Neuronal stem cell (in vitro differentiated cells): ENCODE measurements around the gene ZNF117.

Experiments used
- DNase-seq: peaks from one replicate; pipeline ENCODE4 v3.0.0-alpha.2; 2013; ENCODE audit warnings: low spot score
- H2AFZ ChIP-seq: one replicate; pipeline ENCODE4 v1.6.1; 2013; ENCODE audit warnings: mild to moderate bottlenecking, low read length, inconsistent platforms
- H2AK5ac ChIP-seq: 2 replicates; pipeline ENCODE4 v1.6.1; 2013; ENCODE audit warnings: low read depth, mild to moderate bottlenecking, inconsistent platforms, low read length, moderate library complexity, mixed read lengths
- H2BK120ac ChIP-seq: 2 replicates; pipeline ENCODE4 v1.6.1; 2013; ENCODE audit warnings: low read depth, mild to moderate bottlenecking, inconsistent platforms, low read length, moderate library complexity, mixed read lengths
- H2BK12ac ChIP-seq: one replicate; pipeline ENCODE4 v1.6.1; 2013; ENCODE audit warnings: low read length, inconsistent platforms
- H2BK15ac ChIP-seq: 2 replicates; pipeline ENCODE4 v1.6.1; 2013; ENCODE audit warnings: mild to moderate bottlenecking, low read length, inconsistent platforms, mixed read lengths
- H2BK5ac ChIP-seq: one replicate; pipeline ENCODE4 v1.6.1; 2013; ENCODE audit warnings: inconsistent platforms, mild to moderate bottlenecking, low read length, moderate library complexity
- H3K14ac ChIP-seq: one replicate; pipeline ENCODE4 v1.6.1; 2013; ENCODE audit warnings: low read length, inconsistent platforms
- H3K18ac ChIP-seq: 2 replicates; pipeline ENCODE4 v1.6.1; 2013; ENCODE audit warnings: low read length, inconsistent platforms
- H3K23ac ChIP-seq: 2 replicates; pipeline ENCODE4 v1.6.1; 2013; ENCODE audit warnings: low read depth, mild to moderate bottlenecking, mixed read lengths, low read length, inconsistent platforms; ENCODE audit not compliant: poor library complexity
- H3K27ac ChIP-seq: replicated peaks from 3 replicates; pipeline ENCODE4 v1.5.1; 2013; ENCODE audit warnings: low read length, inconsistent platforms
- H3K27me3 ChIP-seq, 3 experiments: 2 replicates each; pipeline ENCODE4 v1.6.1; 2013; ENCODE audit warnings: low read length in 3 of 3, mild to moderate bottlenecking in 2 of 3, inconsistent platforms in 1 of 3, low read depth in 1 of 3, mixed read lengths in 1 of 3, moderate library complexity in 1 of 3; ENCODE audit not compliant: control insufficient read depth in 3 of 3, insufficient read depth in 3 of 3
- H3K36me3 ChIP-seq, 2 donors: replicated peaks in 1 of 2; 2 replicates each; pipeline ENCODE4 v1.6.1; 2013; ENCODE audit warnings: low read length in 2 of 2; ENCODE audit not compliant: control insufficient read depth in 2 of 2, insufficient read depth in 2 of 2
- H3K4ac ChIP-seq: 2 replicates; pipeline ENCODE4 v1.6.1; 2013; ENCODE audit warnings: inconsistent platforms, mild to moderate bottlenecking, low read length, moderate library complexity
- H3K4me1 ChIP-seq, 2 donors: 1 replicate in 1 of 2; 2 replicates in 1 of 2; pipeline ENCODE4 v1.6.1; 2013; ENCODE audit warnings: low read length in 2 of 2, low read depth in 1 of 2; ENCODE audit not compliant: control insufficient read depth in 2 of 2, insufficient read depth in 1 of 2
- H3K4me2 ChIP-seq: one replicate; pipeline ENCODE4 v1.6.1; 2013; ENCODE audit warnings: mild to moderate bottlenecking, low read length, inconsistent platforms; ENCODE audit not compliant: insufficient read depth, poor library complexity, severe bottlenecking
- H3K4me3 ChIP-seq, 2 donors: 2 replicates each; pipeline ENCODE4 v1.5.1; 2013; ENCODE audit warnings: low read length in 2 of 2, mild to moderate bottlenecking in 2 of 2, inconsistent platforms in 1 of 2, moderate library complexity in 1 of 2
- H3K79me1 ChIP-seq: one replicate; pipeline ENCODE4 v1.6.1; 2013; ENCODE audit warnings: low read depth, mild to moderate bottlenecking, inconsistent platforms, low read length, moderate library complexity
- H3K9ac ChIP-seq: one replicate; pipeline ENCODE4 v1.6.1; 2013; ENCODE audit warnings: mild to moderate bottlenecking, low read depth, low read length, inconsistent platforms; ENCODE audit not compliant: poor library complexity
- H3K9me3 ChIP-seq, 2 donors: replicated peaks in 1 of 2; 2 replicates each; pipeline versions ENCODE3 to v1.6.1; 2013; ENCODE audit warnings: low read length in 2 of 2, mild to moderate bottlenecking in 2 of 2, inconsistent platforms in 1 of 2, low read depth in 1 of 2, mixed read lengths in 1 of 2, moderate library complexity in 1 of 2; ENCODE audit not compliant: control insufficient read depth in 2 of 2, insufficient read depth in 1 of 2
- H4K8ac ChIP-seq: one replicate; pipeline ENCODE4 v1.6.1; 2013; ENCODE audit warnings: low read depth, mild to moderate bottlenecking, inconsistent platforms, low read length, moderate library complexity
- H4K91ac ChIP-seq: one replicate; pipeline ENCODE4 v1.6.1; 2013; ENCODE audit warnings: low read length, low read depth, mild to moderate bottlenecking, inconsistent platforms; ENCODE audit not compliant: poor library complexity
- WGBS, 2 donors: extraction: QIAGEN DNeasy Blood & Tissue Kit; methylation state at CpG; one replicate each; pipeline ENCODE4 v1.1.7; 2013; ENCODE audit warnings: missing lambda C conversion rate in 2 of 2, mixed read lengths in 1 of 2; ENCODE audit not compliant: insufficient read length in 2 of 2, insufficient replicate concordance in 1 of 2; ENCODE audit errors: extremely low coverage in 2 of 2; 5-methylcytosine and 5-hydroxymethylcytosine counted together

ZNF117 gene

DNA sequence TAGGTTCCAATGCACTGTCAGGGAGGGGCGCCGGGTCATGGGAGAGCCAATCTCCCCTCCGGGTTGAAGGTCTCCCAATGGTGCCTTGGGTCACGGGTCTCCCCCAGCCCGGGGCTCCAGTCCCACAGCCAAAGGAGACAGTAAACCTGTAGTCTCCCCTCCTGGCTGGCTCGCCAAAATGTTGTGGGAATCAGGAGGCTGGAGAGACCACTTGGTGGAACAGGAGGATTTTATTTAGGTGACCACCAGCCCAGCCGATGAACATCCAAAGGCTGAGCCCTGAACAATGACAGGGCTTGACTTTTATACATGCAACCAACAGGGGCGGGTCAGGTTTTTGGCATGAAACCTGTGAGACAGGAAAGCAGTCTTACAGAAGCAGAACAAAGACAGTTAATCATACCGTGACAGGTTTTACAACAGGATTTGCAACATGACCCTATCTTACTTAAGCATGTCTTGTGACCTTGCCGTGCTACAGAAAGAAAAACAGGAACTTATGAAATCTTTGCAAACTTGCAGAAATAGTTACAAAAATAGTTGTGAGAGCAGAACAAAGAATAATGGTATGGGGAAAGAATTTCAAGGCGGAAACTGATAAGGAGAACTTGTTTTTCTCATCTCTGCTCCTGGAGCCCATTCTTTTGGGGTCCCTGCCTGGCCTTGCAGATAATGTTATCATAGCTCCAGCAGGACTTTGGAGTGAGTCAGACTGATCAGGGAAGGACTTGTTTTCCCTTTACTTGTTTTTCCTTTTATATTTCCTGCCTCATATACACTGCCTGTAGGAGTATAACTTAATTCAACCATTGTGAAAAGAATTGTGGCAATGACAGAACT is 8.5 kb upstream of the ZNF117 start:
- H3K27ac ChIP-seq: no peak overlapping the region
- no peak overlapping the region for H3K9ac ChIP-seq
- no peak overlapping the region for H3K14ac ChIP-seq
- peaks cover 3% of the 10 kb centered on the region for H3K79me1 ChIP-seq
- H2AK5ac ChIP-seq: no peak overlapping the region
- no peak overlapping the region for H2AFZ ChIP-seq
- H3K27me3 ChIP-seq: no peaks in the 10 kb centered on the region
- H3K4me1 ChIP-seq: no peaks in the 10 kb centered on the region
- no peak overlapping the region for H2BK15ac ChIP-seq
- no peak overlapping the region for H4K91ac ChIP-seq
- H3K36me3 ChIP-seq: peaks cover 23 to 90% of the 10 kb centered on the region in 2 donors
- no peak overlapping the region for H3K4ac ChIP-seq
- no peak overlapping the region for H2BK5ac ChIP-seq
- H3K4me3 ChIP-seq: no peak overlapping the region
- no peak overlapping the region for H3K4me2 ChIP-seq
- H3K18ac ChIP-seq: no peak overlapping the region
- H4K8ac ChIP-seq: no peak overlapping the region
- H2BK120ac ChIP-seq: no peak overlapping the region
- no CpG with 5 or more reads among the region's 11 CpGs for WGBS, 2 donors
- H3K23ac ChIP-seq: no peak overlapping the region
- no peak for DNase-seq
- no peak overlapping the region for H2BK12ac ChIP-seq
- peaks cover 39 to 99% of the 10 kb centered on the region in 2 donors for H3K9me3 ChIP-seq

DNA sequence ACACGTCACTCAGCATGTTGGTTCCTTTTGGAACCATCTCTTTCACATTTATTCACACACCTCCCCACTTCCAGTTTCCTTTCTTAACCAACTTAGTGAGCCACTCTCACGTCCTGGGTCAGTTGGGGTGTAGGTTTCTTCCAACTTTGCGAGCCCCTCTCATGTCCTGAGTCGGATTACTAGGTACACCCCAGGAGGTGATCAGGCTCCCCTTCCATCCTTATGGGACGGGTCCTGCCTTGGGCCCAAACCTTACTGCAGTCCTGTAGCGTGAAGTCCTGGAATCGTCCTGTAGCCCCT is 8.0 kb upstream of the ZNF117 start:
- no peak overlapping the region for H2BK5ac ChIP-seq
- no peak for DNase-seq
- no peak overlapping the region for H3K4ac ChIP-seq
- H3K79me1 ChIP-seq: peaks cover 3% of the 10 kb centered on the region
- no peak overlapping the region for H2BK15ac ChIP-seq
- H3K9me3 ChIP-seq: peaks cover 44 to 99% of the 10 kb centered on the region in 2 donors
- no peak overlapping the region for H2BK12ac ChIP-seq
- H4K8ac ChIP-seq: no peak overlapping the region
- WGBS, 2 donors: no CpG with 5 or more reads among the region's 7 CpGs
- no peak overlapping the region for H3K27ac ChIP-seq
- H3K9ac ChIP-seq: no peak overlapping the region
- H3K14ac ChIP-seq: no peak overlapping the region
- H3K36me3 ChIP-seq: peaks cover 23 to 90% of the 10 kb centered on the region in 2 donors
- no peak overlapping the region for H2BK120ac ChIP-seq
- H3K4me1 ChIP-seq: no peaks in the 10 kb centered on the region
- no peak overlapping the region for H2AFZ ChIP-seq
- no peak overlapping the region for H3K18ac ChIP-seq
- H3K27me3 ChIP-seq: no peaks in the 10 kb centered on the region
- H3K4me2 ChIP-seq: no peak overlapping the region
- H3K4me3 ChIP-seq: no peak overlapping the region
- H4K91ac ChIP-seq: no peak overlapping the region
- H3K23ac ChIP-seq: no peak overlapping the region
- H2AK5ac ChIP-seq: no peak overlapping the region

DNA sequence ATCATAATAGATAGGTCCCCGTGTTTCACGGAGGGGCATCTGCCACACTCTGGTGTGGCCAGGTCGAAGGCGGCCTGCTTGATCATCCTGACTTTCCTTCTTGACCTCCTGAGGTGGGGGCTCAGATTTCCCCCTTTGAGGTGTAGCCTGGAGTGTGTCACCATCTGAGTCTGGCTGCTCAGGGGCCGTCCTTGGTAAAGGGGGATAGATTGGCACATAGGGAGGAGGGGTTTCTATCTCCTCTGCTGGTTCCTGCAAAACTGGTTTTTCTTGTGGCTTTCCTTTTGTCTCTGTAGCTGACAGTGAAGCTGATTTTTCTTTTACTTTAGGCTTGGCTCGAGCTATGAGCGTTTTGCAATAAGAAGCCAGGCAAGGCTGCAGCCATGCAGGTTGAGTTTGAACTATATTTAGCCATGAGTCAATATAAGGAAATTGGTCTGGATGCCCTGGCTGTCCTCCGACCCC is 7.1 kb upstream of the ZNF117 start:
- H3K27ac ChIP-seq: no peak overlapping the region
- H3K4me2 ChIP-seq: no peak overlapping the region
- no peaks in the 10 kb centered on the region for H3K4me1 ChIP-seq
- H2AK5ac ChIP-seq: no peak overlapping the region
- no peak overlapping the region for H2BK12ac ChIP-seq
- H2BK120ac ChIP-seq: no peak overlapping the region
- no peak overlapping the region for H3K23ac ChIP-seq
- no peak overlapping the region for H3K18ac ChIP-seq
- no peak overlapping the region for H4K91ac ChIP-seq
- H3K4me3 ChIP-seq: no peak overlapping the region
- no peak for DNase-seq
- H3K4ac ChIP-seq: no peak overlapping the region
- H3K27me3 ChIP-seq: no peaks in the 10 kb centered on the region
- no peak overlapping the region for H3K9ac ChIP-seq
- peaks cover 50 to 99% of the 10 kb centered on the region in 2 donors for H3K9me3 ChIP-seq
- no peak overlapping the region for H2BK15ac ChIP-seq
- H3K36me3 ChIP-seq: peaks cover 28 to 90% of the 10 kb centered on the region in 2 donors
- H2AFZ ChIP-seq: no peak overlapping the region
- no CpG with 5 or more reads among the region's 8 CpGs for WGBS, 2 donors
- no peak overlapping the region for H4K8ac ChIP-seq
- no peak overlapping the region for H2BK5ac ChIP-seq
- no peak overlapping the region for H3K14ac ChIP-seq
- H3K79me1 ChIP-seq: peaks cover 3% of the 10 kb centered on the region

DNA sequence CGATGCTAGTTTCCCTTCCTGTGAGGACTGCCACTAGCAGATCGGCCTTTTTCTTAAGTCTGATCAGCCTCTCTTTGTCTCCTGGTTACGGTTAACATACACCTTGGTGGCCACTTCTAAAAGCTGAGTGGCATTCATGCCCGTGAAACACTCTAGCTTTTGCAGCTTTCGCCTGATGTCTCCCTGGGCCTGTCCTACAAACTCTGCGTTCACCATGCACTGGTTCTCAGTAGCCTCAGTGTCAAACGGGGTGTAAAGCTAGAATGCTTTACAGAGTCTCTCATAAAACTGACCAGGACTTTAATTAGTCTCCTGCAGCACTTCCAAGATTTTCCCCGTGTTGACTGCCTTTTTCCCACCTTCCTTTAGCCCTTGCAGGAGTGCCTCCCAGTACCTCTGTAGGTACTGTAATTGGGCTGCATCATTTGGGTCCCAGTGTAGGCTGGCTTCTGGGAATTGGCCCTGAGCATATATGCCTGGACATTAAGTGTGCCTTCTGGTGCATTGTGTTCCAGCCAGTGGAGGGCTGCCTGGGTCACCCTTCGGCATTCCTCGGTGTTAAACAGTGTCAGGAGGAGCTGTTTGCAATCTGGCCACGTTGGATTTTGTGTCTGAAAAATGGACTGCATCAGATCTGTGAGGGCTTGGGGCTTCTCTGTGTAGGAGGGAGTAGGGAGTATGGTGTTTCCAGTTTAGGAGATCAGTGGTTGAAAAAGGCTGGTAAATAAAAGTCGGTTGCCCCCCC is 6.5 kb upstream of the ZNF117 start:
- Histone ChIP-seq H3K18ac (no peak overlapping the region), H3K9me3 (peaks cover 54 to 99% of the 10 kb centered on the region in 2 donors)
- WGBS, 2 donors: no CpG with 5 or more reads among the region's 12 CpGs

More for the DNA sequence above, 6.5 kb upstream of the ZNF117 start:
- Histone ChIP-seq H3K9ac (no peak overlapping the region), H4K91ac (no peak overlapping the region), H3K79me1 (peaks cover 3% of the 10 kb centered on the region), H3K4me2 (no peak overlapping the region), H3K27me3 (no peaks in the 10 kb centered on the region), H3K14ac (no peak overlapping the region), H3K4me1 (no peaks in the 10 kb centered on the region), H3K4ac (no peak overlapping the region), H4K8ac (no peak overlapping the region), H3K36me3 (peaks cover 34 to 90% of the 10 kb centered on the region in 2 donors), H2AFZ (no peak overlapping the region), H3K23ac (no peak overlapping the region), H2AK5ac (no peak overlapping the region), H2BK120ac (no peak overlapping the region), H3K4me3 (no peak overlapping the region), H2BK15ac (no peak overlapping the region), H2BK12ac (no peak overlapping the region), H3K27ac (no peak overlapping the region), H2BK5ac (no peak overlapping the region)
- DNase-seq: no peak
